Neural crest cell (in vitro differentiated cells): ENCODE results near the gene PCDHGA9. TPM values are rescaled to one million over a fixed set of nuclear protein-coding genes. Genes with fewer than 3 reads are reported as not detected.
A peak's percentile ranks its signal among the peaks of the same experiment; 100 is the strongest.
"Not testable (repeated sequence)": the region's sequence is repeated elsewhere in the genome, so short reads cannot be mapped to it uniquely, and the experiment has no call there.

Experiments
- DNase-seq: peaks from one replicate; pipeline ENCODE4 v3.0.0; 2021; ENCODE audit warnings: low read depth, mixed read lengths, low spot score
- H3K27ac Mint-ChIP-seq: one replicate; pipeline ENCODE4 v1.8.0; 2021; ENCODE audit warnings: mild to moderate bottlenecking, mixed read lengths; ENCODE audit not compliant: unreplicated experiment
- H3K27me3 Mint-ChIP-seq: 2 replicates; pipeline ENCODE4 v1.8.0; 2021; ENCODE audit warnings: low read depth, mild to moderate bottlenecking, mixed read lengths
- H3K36me3 Mint-ChIP-seq: 2 replicates; pipeline ENCODE4 v1.8.0; 2021; ENCODE audit warnings: low read depth, mild to moderate bottlenecking, mixed read lengths
- H3K4me1 Mint-ChIP-seq: 2 replicates; pipeline ENCODE4 v1.8.0; 2021; ENCODE audit warnings: mixed read lengths
- H3K4me3 Mint-ChIP-seq: one replicate; pipeline ENCODE4 v1.8.0; 2021; ENCODE audit warnings: mild to moderate bottlenecking, mixed read lengths
- H3K9me3 Mint-ChIP-seq: 2 replicates; pipeline ENCODE4 v1.8.0; 2021; ENCODE audit warnings: mixed read lengths
- CTCF ChIP-seq: fragments of 200-600 bp; sonication (generic); conservative IDR thresholded peaks from 2 replicates; pipeline ENCODE4 v1.5.0; 2021; ENCODE audit warnings: antibody characterized with exemption, mild to moderate bottlenecking
- total RNA-seq: library from RNA; stranded (reverse); gene quantifications from 2 replicates; pipeline ENCODE4 v1.2.1, GENCODE V29; 2021

PCDHGA9 gene
- total RNA-seq, 1 donor from 2014 or later, result 0.72 TPM

- H3K27ac Mint-ChIP-seq, DNase-seq: not testable (repeated sequence)
- H3K36me3 Mint-ChIP-seq, result peaks cover 82% of the 10 kb centered on the region
- peaks cover 13% of the 10 kb centered on the region for H3K27me3 Mint-ChIP-seq
- TF ChIP-seq CTCF, result peak; percentile 64
- H3K4me3 Mint-ChIP-seq, result peak within 1 kb of the TSS; percentile 44
- H3K4me1 Mint-ChIP-seq, result peaks cover 17% of the 10 kb centered on the region
- H3K9me3 Mint-ChIP-seq, result peaks cover 36% of the 10 kb centered on the region
Measured at GRCh38 chr5:141417494-141418172, 15.1 kb downstream of the PCDHGA9 start, which contains the start of gene PCDHGB7. PCDHGB7 (plus strand) TSS chr5:141417677; CDS start chr5:141417860, 183 bp downstream.

- Mint-ChIP-seq H3K9me3 (peaks cover 37% of the 10 kb centered on the region), H3K27ac (no peak overlapping the region), H3K4me1 (peaks cover 3% of the 10 kb centered on the region), H3K4me3 (peak overlapping the region; percentile 47), H3K27me3 (peaks cover 7% of the 10 kb centered on the region), H3K36me3 (peaks cover 78% of the 10 kb centered on the region)
- no peak for TF ChIP-seq CTCF
- DNase-seq, result no peak
Measured at GRCh38 chr5:141419074-141419880, 16.7 kb downstream of the PCDHGA9 start.

GRCh38 chr5:141420855-141421488, 18.4 kb downstream of the PCDHGA9 start, which contains the start of gene PCDHGA11:
PCDHGA11 (plus strand) TSS chr5:141421051; CDS start chr5:141421228, 177 bp downstream.
- peaks cover 30% of the 10 kb centered on the region for H3K9me3 Mint-ChIP-seq
- no peaks in the 10 kb centered on the region for H3K4me1 Mint-ChIP-seq
- H3K27ac Mint-ChIP-seq, result no peak within 1 kb of the TSS
- peak within 1 kb of the TSS; percentile 75 for H3K4me3 Mint-ChIP-seq
- no peak for DNase-seq
- peaks cover 5% of the 10 kb centered on the region for H3K27me3 Mint-ChIP-seq
- H3K36me3 Mint-ChIP-seq, result peaks cover 80% of the 10 kb centered on the region
- TF ChIP-seq CTCF, result peak; percentile 61

GRCh38 chr5:141421489-141421855, 18.9 kb downstream of the PCDHGA9 start:
- H3K27ac Mint-ChIP-seq, result no peak overlapping the region
- H3K4me3 Mint-ChIP-seq, result no peak overlapping the region
- no peak for TF ChIP-seq CTCF
- no peak for DNase-seq
- peaks cover 5% of the 10 kb centered on the region for H3K27me3 Mint-ChIP-seq
- H3K9me3 Mint-ChIP-seq, result peaks cover 26% of the 10 kb centered on the region
- H3K4me1 Mint-ChIP-seq, result no peaks in the 10 kb centered on the region
- H3K36me3 Mint-ChIP-seq, result peaks cover 81% of the 10 kb centered on the region

GRCh38 chr5:141422742-141423291, 20.2 kb downstream of the PCDHGA9 start:
- peaks cover 84% of the 10 kb centered on the region for H3K36me3 Mint-ChIP-seq
- no peak for TF ChIP-seq CTCF
- DNase-seq, result no peak
- peaks cover 32% of the 10 kb centered on the region for H3K9me3 Mint-ChIP-seq
- no peak overlapping the region for H3K27ac Mint-ChIP-seq
- H3K27me3 Mint-ChIP-seq, result peaks cover 5% of the 10 kb centered on the region
- peak overlapping the region; percentile 51 for H3K4me3 Mint-ChIP-seq
- no peaks in the 10 kb centered on the region for H3K4me1 Mint-ChIP-seq
